Mucosa of stomach (tissue), 1 donor: ENCODE results near the gene KIR2DL4.
"Not testable (repeated sequence)": the region's sequence is repeated elsewhere in the genome, so short reads cannot be mapped to it uniquely, and the experiment has no call there.

Source experiments
- H3K27me3 ChIP-seq: one replicate; pipeline ENCODE4 v1.7.0; 2013; ENCODE audit warnings: mild to moderate bottlenecking, low read length; ENCODE audit not compliant: control insufficient read depth, insufficient read depth
- H3K36me3 ChIP-seq: one replicate; pipeline ENCODE4 v1.7.0; 2013; ENCODE audit warnings: low read length; ENCODE audit not compliant: control insufficient read depth, insufficient read depth
- H3K4me1 ChIP-seq: one replicate; pipeline ENCODE4 v1.7.0; 2013; ENCODE audit warnings: mild to moderate bottlenecking, low read length; ENCODE audit not compliant: control insufficient read depth, insufficient read depth
- H3K4me3 ChIP-seq: one replicate; pipeline ENCODE4 v1.7.0; 2013; ENCODE audit warnings: low read length
- H3K9ac ChIP-seq: one replicate; pipeline ENCODE4 v1.7.0; 2013; ENCODE audit warnings: mild to moderate bottlenecking, low read length, moderate library complexity
- H3K9me3 ChIP-seq: one replicate; pipeline ENCODE4 v1.7.0; 2013; ENCODE audit warnings: mild to moderate bottlenecking, low read length, moderate library complexity; ENCODE audit not compliant: control insufficient read depth
- donor health status: Pancreatic carcinoma.

KIR2DL4 gene

DNA sequence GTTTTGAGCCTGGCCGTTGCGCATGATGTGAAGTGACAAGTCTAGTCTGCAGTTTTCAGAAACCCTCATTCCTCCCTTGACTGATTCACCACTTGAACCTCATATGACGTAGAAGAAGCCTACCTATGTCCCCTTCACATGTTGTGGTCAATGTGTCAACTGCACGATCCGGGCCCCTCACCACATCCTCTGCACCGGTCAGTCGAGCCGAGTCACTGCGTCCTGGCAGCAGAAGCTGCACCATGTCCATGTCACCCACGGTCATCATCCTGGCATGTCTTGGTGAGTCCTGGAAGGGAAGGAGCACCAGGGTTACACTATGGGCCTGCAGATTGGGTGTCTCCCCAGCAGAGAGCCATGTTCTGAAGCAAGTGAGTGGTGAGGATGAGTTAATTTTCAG is at the start of gene KIR2DL4:
Gene KIR2DL4 (plus strand): TSS at position 201 of the 400 bp plus-strand sequence. CDS start 42 bp downstream, at position 243.
- Histone ChIP-seq H3K27me3 (peaks cover 2% of the 10 kb centered on the region), H3K4me1 (no peaks in the 10 kb centered on the region), H3K36me3 (no peaks in the 10 kb centered on the region), H3K4me3 (no peak within 1 kb of the TSS), H3K9me3 (no peaks in the 10 kb centered on the region), H3K9ac (no peak within 1 kb of the TSS)

DNA sequence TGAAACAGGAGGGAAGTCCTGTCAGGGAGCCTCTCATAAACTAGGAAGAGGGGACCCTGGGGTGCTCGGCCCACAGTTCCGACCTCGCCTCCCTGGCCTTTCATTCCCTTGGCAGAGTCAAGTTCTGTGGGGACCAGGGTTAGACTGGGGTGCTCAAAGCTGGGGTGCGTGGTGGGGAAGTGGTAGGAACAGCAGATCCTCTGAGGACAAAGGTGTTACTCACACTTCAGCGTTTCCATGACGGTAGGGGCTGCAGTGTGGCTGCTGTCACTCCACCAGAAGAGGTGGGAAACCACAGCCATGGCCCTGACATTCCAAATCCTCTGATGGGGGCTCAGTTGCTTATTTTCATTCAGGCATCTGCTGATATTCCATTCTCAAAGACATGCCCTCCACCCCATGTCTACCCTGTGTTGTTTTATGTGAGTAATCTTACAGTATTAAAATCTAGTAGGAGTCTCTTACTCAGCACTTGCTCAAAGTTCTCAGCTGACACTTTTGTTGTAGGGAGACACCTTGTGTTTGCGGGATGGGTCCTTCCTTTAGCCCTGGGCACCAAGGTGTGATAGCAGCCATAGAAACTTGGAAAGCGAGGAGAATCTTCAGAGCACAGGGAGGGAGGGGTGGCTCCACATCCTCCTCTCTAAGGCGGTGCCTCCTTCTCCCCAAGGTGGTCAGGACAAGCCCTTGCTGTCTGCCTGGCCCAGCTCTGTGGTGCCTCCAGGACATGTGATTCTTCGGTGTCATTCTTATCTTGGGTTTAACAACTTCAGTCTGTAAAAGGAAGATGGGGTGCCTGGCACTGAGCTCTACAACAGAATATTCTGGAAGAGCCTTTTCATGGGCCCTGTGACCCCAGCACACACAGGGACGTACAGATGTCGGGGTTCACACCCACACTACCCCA is 47.0 kb upstream of the KIR2DL4 start:
- H3K4me3 ChIP-seq, H3K9ac ChIP-seq, H3K4me1 ChIP-seq, H3K36me3 ChIP-seq, H3K9me3 ChIP-seq, H3K27me3 ChIP-seq: not testable (repeated sequence)

DNA sequence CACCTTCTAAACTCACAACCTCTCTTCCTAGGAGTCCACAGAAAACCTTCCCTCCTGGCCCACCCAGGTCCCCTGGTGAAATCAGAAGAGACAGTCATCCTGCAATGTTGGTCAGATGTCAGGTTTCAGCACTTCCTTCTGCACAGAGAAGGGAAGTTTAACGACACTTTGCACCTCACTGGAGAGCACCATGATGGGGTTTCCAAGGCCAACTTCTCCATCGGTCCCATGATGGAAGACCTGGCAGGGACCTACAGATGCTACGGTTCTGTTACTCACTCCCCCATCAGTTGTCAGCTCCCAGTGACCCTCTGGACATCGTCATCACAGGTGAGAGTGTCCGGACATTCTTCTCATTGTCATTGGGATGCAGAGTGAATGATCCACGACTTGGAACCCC is 44.8 kb upstream of the KIR2DL4 start:
- H3K4me3 ChIP-seq, H3K9ac ChIP-seq: not testable (repeated sequence)

DNA sequence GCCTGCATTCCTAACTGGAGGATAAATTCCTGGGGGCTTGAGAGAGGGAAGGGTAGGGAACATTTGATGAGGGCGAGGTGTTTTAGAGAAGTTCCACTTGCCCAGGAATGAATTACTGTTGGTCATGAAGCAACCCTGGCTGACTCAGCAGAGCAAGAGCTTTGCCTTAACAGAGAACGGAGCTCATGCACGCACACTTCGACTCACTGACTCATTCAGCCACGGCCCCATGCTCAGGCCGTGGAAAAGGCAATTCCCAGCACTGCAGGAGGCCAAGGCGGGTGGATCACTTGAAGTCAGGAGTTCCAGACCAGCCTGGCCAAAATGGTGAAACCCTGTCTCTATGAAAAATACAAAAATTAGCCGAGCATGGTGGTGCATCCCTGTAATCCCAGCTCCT is 39.2 kb upstream of the KIR2DL4 start:
- H3K9me3 ChIP-seq, H3K9ac ChIP-seq, H3K27me3 ChIP-seq, H3K4me1 ChIP-seq, H3K4me3 ChIP-seq, H3K36me3 ChIP-seq: not testable (repeated sequence)

More for the DNA sequence above, 44.8 kb upstream of the KIR2DL4 start:
- not testable (repeated sequence) for H3K9me3 ChIP-seq, H3K27me3 ChIP-seq, H3K4me1 ChIP-seq, H3K36me3 ChIP-seq

DNA sequence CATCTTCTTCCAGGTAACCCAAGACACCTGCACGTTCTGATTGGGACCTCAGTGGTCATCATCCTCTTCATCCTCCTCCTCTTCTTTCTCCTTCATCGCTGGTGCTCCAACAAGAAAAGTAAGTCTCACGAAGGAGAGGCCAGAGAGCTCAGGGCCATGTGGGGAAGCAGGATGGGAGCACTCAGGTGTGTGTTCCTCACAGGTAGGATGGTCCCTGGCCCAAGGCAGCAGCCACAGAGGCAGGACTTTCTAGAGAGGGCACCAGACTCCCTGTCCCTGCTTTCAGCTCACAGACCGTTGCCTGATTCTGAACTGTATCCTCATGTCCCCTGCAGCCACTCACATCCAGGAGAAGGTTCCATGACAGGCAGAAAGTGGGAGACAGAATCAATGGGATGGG is 36.9 kb upstream of the KIR2DL4 start:
- H3K9me3 ChIP-seq, H3K4me1 ChIP-seq, H3K9ac ChIP-seq, H3K4me3 ChIP-seq, H3K27me3 ChIP-seq, H3K36me3 ChIP-seq: not testable (repeated sequence)

DNA sequence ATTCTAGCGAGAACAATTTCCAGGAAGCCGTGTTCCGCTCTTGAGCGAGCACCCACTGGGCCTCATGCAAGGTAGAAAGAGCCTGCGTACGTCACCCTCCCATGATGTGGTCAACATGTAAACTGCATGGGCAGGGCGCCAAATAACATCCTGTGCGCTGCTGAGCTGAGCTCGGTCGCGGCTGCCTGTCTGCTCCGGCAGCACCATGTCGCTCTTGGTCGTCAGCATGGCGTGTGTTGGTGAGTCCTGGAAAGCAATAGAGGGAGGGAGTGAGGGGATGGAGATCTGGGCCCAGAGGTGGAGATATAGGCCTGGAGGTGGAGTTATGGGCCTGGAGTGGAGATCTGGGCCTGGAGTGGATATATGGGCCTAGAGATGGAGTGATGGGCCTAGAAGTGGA is 33.8 kb upstream of the KIR2DL4 start, which contains the start of gene KIR2DL1:
Gene KIR2DL1 (plus strand): TSS at position 148 of the 400 bp plus-strand sequence. CDS start 58 bp downstream, at position 206.
- not testable (repeated sequence) for H3K9me3 ChIP-seq, H3K4me3 ChIP-seq, H3K27me3 ChIP-seq, H3K36me3 ChIP-seq, H3K4me1 ChIP-seq, H3K9ac ChIP-seq

DNA sequence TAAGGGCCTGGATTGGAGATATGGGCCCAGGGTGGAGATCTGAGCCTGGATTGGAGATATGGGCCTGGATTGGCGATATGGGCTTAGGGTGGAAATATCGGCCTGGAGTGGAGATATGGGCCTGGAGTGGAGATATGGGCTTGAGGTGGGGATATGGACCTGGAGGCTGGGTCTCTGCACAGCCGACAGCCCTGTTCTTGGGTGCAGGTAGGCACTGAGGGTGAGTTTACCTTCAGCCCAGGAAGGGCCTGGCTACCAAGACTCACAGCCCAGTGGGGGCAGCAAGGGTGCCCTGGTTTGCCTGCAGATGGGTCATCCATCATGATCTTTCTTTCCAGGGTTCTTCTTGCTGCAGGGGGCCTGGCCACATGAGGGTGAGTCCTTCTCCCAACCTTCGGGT is 32.9 kb upstream of the KIR2DL4 start:
- H3K4me1 ChIP-seq, H3K9ac ChIP-seq, H3K4me3 ChIP-seq, H3K36me3 ChIP-seq, H3K9me3 ChIP-seq, H3K27me3 ChIP-seq: not testable (repeated sequence)

DNA sequence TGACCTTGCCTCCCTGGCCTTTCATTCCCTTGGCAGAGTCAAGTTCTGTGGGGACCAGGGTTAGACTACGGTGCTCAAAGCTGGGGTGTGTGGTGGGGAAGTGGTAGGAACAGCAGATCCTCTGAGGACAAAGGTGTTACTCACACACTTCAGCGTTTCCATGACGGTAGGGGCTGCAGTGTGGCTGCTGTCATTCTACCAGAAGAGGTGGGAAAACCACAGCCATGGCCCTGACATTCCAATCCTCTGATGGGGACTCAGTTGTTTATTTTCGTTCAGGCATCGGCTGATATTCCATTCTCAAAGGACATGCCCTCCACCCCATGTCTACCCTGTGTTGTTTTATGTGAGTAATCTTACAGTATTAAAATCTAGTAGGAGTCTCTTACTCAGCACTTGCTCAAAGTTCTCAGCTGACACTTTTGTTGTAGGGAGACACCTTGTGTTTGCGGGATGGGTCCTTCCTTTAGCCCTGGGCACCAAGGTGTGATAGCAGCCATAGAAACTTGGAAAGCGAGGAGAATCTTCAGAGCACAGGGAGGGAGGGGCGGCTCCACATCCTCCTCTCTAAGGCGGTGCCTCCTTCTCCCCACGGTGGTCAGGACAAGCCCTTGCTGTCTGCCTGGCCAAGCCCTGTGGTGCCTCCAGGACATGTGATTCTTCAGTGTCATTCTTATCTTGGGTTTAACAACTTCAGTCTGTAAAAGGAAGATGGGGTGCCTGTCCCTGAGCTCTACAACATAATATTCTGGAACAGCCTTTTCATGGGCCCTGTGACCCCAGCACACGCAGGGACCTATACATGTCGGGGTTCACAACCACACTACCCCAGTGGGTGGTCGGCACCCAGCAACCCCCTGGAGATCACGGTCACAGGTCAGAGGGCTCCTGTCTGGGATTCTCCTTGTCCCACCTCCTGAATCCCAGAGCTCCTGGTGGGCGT is 32.1 kb upstream of the KIR2DL4 start:
- not testable (repeated sequence) for H3K4me1 ChIP-seq, H3K27me3 ChIP-seq, H3K36me3 ChIP-seq, H3K4me3 ChIP-seq, H3K9ac ChIP-seq, H3K9me3 ChIP-seq

DNA sequence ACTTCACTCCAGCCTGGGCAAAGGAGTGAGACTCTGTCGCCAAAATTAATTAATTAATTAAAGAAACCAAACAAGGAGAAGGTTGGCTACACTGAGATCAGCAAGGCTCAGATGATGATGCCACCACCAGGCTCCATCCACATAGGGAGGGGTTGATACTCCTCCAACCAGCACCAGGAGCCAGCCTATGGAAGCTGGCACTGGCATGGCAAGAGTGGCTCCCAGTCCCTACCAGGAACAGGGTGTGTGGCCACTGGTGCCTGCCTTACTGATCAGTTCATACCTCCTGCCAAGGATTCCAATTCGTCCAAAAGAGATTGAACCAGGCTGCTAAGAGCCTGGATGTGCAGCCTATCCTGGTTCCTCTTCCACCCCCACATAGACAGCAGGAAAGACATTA is 30.7 kb upstream of the KIR2DL4 start:
- H3K4me1 ChIP-seq, H3K9ac ChIP-seq, H3K9me3 ChIP-seq, H3K36me3 ChIP-seq, H3K27me3 ChIP-seq, H3K4me3 ChIP-seq: not testable (repeated sequence)

DNA sequence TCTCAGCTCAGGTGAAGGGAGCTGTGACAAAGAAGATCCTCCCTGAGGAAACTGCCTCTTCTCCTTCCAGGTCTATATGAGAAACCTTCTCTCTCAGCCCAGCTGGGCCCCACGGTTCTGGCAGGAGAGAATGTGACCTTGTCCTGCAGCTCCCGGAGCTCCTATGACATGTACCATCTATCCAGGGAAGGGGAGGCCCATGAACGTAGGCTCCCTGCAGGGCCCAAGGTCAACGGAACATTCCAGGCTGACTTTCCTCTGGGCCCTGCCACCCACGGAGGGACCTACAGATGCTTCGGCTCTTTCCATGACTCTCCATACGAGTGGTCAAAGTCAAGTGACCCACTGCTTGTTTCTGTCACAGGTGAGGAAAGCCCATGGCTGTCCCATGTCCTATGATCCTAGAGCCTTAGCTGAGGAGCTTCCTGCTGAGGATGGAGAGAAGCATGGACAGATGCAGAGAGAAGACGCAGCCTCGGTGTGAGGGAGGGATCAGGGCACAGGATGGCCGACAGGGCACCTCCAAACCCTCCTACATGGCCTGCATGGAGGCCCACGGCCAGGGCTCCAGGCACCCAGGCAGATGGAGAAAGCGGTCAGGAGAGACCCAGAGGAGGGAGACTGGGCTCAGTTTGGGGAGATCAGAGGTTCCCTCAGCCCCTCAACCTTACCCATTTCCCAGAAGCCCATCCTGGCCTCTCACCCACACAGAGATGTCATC is 28.2 kb upstream of the KIR2DL4 start:
- H3K27me3 ChIP-seq, H3K4me3 ChIP-seq: not testable (repeated sequence)

DNA sequence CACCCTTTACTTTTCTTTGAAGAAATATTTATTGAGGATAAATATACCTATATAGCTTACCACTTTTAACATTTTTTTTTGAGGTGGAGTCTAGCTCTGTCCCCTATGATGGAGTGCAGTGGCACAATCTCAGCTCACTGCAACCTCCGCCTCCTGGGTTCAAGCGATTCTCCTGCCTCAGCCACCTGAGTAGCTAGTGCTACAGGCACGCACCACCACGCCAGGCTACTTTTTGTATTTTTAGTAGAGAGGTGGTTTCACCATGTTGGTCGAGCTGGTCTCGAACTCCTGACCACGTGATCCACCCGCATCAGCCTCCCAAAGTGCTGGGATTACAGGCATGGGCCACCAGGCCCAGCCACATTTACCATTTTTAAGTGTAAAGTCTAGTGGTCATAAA is 27.6 kb upstream of the KIR2DL4 start:
- H3K9me3 ChIP-seq, H3K27me3 ChIP-seq, H3K4me3 ChIP-seq, H3K4me1 ChIP-seq, H3K36me3 ChIP-seq, H3K9ac ChIP-seq: not testable (repeated sequence)

More for the DNA sequence above, 28.2 kb upstream of the KIR2DL4 start:
- H3K36me3 ChIP-seq, H3K9me3 ChIP-seq, H3K9ac ChIP-seq, H3K4me1 ChIP-seq: not testable (repeated sequence)

DNA sequence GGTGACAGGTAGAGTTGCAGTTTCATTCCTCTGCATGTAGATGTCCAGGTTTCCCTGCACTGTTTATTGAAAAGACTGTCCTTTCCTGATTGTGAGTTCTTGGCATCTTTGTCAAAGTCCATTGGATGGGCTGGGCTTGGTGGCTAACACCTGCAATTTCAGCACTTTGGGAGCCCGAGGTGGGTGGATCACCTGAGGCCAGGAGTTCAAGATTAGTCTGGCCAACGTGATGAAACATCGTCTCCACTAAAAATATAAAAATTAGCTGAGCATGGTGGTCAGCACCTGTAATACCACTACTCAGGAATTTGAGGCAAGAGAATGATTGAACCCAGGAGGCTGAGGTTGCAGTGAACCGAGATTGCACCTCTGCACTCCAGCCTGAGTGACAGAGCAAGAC is 25.6 kb upstream of the KIR2DL4 start:
- H3K9me3 ChIP-seq, H3K4me1 ChIP-seq, H3K27me3 ChIP-seq, H3K36me3 ChIP-seq, H3K9ac ChIP-seq, H3K4me3 ChIP-seq: not testable (repeated sequence)
